IgD-negative memory B cell (primary cell): ENCODE results near the gene OR9A2. TPM values are rescaled to one million over a fixed set of nuclear protein-coding genes. Genes with fewer than 3 reads are reported as not detected.
"Not testable (repeated sequence)": the region's sequence is repeated elsewhere in the genome, so short reads cannot be mapped to it uniquely, and the experiment has no call there.

Experiments
- H3K27ac Mint-ChIP-seq, 3 donors: one replicate each; pipeline ENCODE4 v1.8.0; 2020 to 2022; ENCODE audit warnings: mild to moderate bottlenecking in 3 of 3, mixed read lengths in 3 of 3, moderate library complexity in 1 of 3
- H3K27me3 Mint-ChIP-seq: one replicate; pipeline ENCODE4 v1.8.0; 2021; ENCODE audit warnings: mixed read lengths
- H3K36me3 Mint-ChIP-seq: one replicate; pipeline ENCODE4 v1.8.0; 2020; ENCODE audit warnings: mild to moderate bottlenecking, mixed read lengths
- H3K4me1 Mint-ChIP-seq, 3 donors: one replicate each; pipeline ENCODE4 v1.8.0; 2020 to 2022; ENCODE audit warnings: mixed read lengths in 3 of 3, mild to moderate bottlenecking in 1 of 3
- H3K4me3 Mint-ChIP-seq, 4 donors: one replicate each; pipeline ENCODE4 v1.8.0; 2020 to 2022; ENCODE audit warnings: mild to moderate bottlenecking in 4 of 4, mixed read lengths in 4 of 4, moderate library complexity in 3 of 4
- H3K9me3 Mint-ChIP-seq, 3 donors: one replicate each; pipeline ENCODE4 v1.8.0; 2020 to 2021; ENCODE audit warnings: mixed read lengths in 3 of 3, mild to moderate bottlenecking in 1 of 3
- polyA plus RNA-seq: library from polyadenylated mRNA; unstranded; fragments of 300-500 nt; fragmentation: Illumina TruSeq; gene quantifications from one replicate; pipeline ENCODE4 v1.2.3, GENCODE V29; 2021

The OR9A2 gene
- polyA plus RNA-seq, 1 donor from 2014 or later: not detected

DNA sequence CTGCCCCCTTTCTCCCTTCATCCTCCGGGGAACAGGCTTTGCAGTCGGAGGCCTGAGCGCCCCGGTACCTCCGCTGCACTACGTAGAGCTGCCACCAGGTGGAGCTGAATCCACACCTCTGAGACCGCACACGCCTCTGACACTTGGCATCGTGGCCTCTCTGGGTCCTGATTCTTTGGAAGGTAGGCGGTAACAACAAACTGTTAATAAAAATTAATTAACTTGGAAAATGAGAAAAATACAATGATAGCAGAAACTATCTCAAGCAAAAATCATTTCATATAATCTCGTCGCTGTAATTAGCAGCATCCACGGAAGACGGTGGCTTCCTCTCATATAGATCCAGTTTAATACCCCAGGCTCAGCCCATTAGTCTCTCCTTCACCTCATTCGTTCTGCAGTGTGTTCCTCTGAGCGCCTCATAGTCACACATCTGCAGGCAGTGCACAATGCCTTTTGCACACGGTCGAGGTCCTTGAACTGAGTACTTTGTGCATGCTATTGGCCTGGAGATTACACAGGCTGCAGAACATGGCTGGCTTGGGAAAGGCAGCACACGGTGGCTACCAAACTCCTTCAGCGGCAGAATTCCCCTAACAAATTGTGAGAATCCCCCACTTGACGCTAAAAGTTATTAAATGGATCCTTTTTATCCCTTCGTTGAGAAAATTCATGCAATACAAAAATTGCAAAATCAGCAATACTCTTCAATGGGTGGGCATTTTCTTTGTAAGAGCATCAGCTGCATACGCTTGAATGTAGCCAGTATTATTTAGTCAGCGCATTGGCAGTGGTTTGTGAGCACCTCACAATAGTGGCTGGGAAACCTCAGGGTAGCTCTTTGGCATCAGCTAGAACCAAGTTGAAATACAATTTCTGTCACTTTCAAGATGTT lies 18.7 kb downstream of the OR9A2 start:
- Mint-ChIP-seq H3K4me3 (peak overlapping the region in 1 of 4 donors; percentile 41), H3K36me3 (peaks cover 2% of the 10 kb centered on the region), H3K4me1 (peaks cover 18 to 33% (median 29%) of the 10 kb centered on the region in 3 donors), H3K27me3 (peaks cover 2% of the 10 kb centered on the region), H3K9me3 (peaks cover 0 to 2% (median 0%) of the 10 kb centered on the region in 3 donors), H3K27ac (peak overlapping the region in 1 of 3 donors; percentile 41)

DNA sequence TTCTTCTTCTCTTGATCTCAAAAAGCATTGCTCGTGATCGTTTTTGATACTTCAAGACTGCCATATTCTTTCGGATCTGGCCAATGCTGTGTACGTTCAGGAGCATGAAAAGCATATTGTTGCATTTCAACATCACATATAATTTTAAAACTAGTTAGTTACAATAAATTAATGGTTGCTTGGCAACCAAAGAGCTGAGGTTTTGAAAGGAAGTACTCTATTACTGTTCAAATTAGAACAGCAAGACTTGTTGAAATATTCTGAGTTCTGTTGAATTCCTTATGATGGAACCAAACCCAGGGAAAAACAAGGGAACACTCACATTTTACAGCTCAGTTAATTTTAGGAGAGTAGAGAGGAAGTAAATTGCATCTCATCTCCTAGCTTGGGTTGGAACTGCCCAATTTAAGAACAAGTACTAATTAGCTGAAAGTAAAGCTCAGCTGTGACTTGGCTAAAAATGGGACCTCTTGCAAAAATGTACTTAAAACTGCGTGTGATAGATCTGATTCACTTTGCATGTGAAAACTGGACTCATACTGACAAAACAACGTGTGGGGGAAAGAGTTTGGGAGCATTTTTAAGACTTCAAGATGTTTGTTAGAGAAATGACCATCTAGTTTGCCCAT lies 21.2 kb downstream of the OR9A2 start:
- peaks cover 14 to 23% (median 21%) of the 10 kb centered on the region in 3 donors for H3K4me1 Mint-ChIP-seq
- peaks cover 2% of the 10 kb centered on the region for H3K27me3 Mint-ChIP-seq
- H3K27ac Mint-ChIP-seq: no peak overlapping the region
- no peaks in the 10 kb centered on the region for H3K9me3 Mint-ChIP-seq
- peaks cover 2% of the 10 kb centered on the region for H3K36me3 Mint-ChIP-seq
- no peak overlapping the region for H3K4me3 Mint-ChIP-seq

- H3K27me3 Mint-ChIP-seq: peaks cover 2% of the 10 kb centered on the region
- peak overlapping the region in 3 of 4 donors; percentile 77 to 89 (median 86) for H3K4me3 Mint-ChIP-seq
- peaks cover 10 to 14% (median 13%) of the 10 kb centered on the region in 3 donors for H3K4me1 Mint-ChIP-seq
- H3K27ac Mint-ChIP-seq: no peak overlapping the region
- H3K9me3 Mint-ChIP-seq: no peaks in the 10 kb centered on the region
- peaks cover 2% of the 10 kb centered on the region for H3K36me3 Mint-ChIP-seq
These were observed 23.4 kb downstream of the OR9A2 start for GRCh38 chr7:143003393-143004051.

- Mint-ChIP-seq H3K4me1 (peaks cover 6 to 8% (median 8%) of the 10 kb centered on the region in 3 donors), H3K36me3 (peaks cover 1% of the 10 kb centered on the region), H3K9me3 (no peaks in the 10 kb centered on the region), H3K27me3 (peaks cover 2% of the 10 kb centered on the region), H3K4me3 (peak overlapping the region in 3 of 4 donors; percentile 77 to 89 (median 86)), H3K27ac (no peak overlapping the region)
These were observed 24.0 kb downstream of the OR9A2 start for GRCh38 chr7:143002898-143003297.

DNA sequence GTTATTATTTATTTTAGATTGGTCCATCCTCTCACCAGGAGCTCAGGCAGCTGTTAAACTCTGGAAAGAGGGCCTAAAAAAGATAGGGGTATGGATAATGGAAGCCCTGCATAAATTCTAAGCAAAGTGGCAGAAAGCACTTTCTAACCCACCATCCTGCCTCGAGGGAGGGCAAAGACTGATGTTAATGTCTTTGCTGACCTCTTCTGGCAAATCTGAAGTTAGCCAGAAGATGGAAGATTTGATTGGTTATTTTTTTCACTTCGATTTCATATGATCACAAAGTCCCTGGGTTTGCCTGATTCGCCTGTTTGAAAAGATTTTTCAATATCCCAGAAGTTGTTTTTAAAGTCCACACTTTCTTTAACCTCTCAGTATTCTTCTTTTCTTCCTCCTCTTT lies 24.8 kb downstream of the OR9A2 start:
- Mint-ChIP-seq H3K4me3 (no peak overlapping the region), H3K9me3 (no peaks in the 10 kb centered on the region), H3K27me3 (no peaks in the 10 kb centered on the region), H3K4me1 (peaks cover 4 to 6% (median 6%) of the 10 kb centered on the region in 3 donors), H3K27ac (no peak overlapping the region), H3K36me3 (no peaks in the 10 kb centered on the region)

- H3K4me1 Mint-ChIP-seq: peaks cover 6 to 9% (median 6%) of the 10 kb centered on the region in 3 donors
- H3K9me3 Mint-ChIP-seq: no peaks in the 10 kb centered on the region
- no peaks in the 10 kb centered on the region for H3K27me3 Mint-ChIP-seq
- H3K27ac Mint-ChIP-seq: no peak overlapping the region
- H3K36me3 Mint-ChIP-seq: no peaks in the 10 kb centered on the region
- H3K4me3 Mint-ChIP-seq: no peak overlapping the region
These were observed 26.3 kb downstream of the OR9A2 start for GRCh38 chr7:143000648-143001047.

DNA sequence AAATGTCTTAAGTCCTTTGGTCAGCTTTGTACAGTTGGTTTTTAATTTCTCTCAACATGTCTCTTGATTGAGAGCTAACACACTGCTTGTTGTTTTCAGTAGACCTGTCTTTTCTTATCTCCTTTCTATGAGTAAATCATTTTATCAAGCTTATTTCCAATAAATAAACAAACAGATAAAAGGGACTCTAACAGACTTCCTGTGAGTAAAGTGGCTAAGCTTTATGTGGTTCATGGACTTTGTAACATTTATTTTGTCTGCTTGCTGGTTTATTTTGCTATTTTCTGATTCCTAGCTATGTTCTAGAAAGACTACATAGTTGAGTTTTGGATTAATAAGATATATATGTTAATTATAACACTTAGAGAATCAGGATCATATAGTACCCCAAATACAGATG lies 27.1 kb downstream of the OR9A2 start:
- Mint-ChIP-seq H3K27ac (no peak overlapping the region), H3K27me3 (no peaks in the 10 kb centered on the region), H3K4me3 (no peak overlapping the region), H3K36me3 (no peaks in the 10 kb centered on the region), H3K4me1 (peaks cover 6 to 12% (median 9%) of the 10 kb centered on the region in 3 donors), H3K9me3 (no peaks in the 10 kb centered on the region)

- no peaks in the 10 kb centered on the region for H3K27me3 Mint-ChIP-seq
- no peaks in the 10 kb centered on the region for H3K9me3 Mint-ChIP-seq
- no peaks in the 10 kb centered on the region for H3K36me3 Mint-ChIP-seq
- H3K27ac Mint-ChIP-seq: no peak overlapping the region
- peaks cover 6 to 12% (median 9%) of the 10 kb centered on the region in 3 donors for H3K4me1 Mint-ChIP-seq
- H3K4me3 Mint-ChIP-seq: no peak overlapping the region
These were observed 28.0 kb downstream of the OR9A2 start for GRCh38 chr7:142998966-142999365.

- Mint-ChIP-seq H3K4me3 (no peak overlapping the region), H3K36me3 (no peaks in the 10 kb centered on the region), H3K27me3 (no peaks in the 10 kb centered on the region), H3K4me1 (peaks cover 0 to 7% (median 6%) of the 10 kb centered on the region in 3 donors), H3K27ac (no peak overlapping the region), H3K9me3 (no peaks in the 10 kb centered on the region)
These were observed 29.4 kb downstream of the OR9A2 start for GRCh38 chr7:142997456-142997989.

DNA sequence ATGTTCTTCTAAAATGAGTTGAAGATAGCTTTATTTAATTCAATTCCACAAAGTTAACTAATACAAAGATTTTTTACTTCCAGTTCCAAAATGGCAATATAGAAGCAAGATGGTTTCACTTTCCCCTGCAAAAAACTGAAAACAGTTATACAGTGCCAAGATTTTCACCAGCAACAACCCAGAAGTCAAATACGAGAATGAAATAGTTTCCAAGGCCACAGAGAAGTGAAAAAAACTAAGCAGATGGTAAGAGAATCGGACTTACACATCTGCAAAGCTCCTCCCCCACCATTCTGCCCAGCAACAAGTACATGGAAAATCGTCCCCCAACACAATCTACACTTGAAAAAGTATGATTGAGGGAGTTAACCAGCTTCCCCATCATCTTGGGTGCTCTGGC lies 34.5 kb downstream of the OR9A2 start:
- Mint-ChIP-seq H3K27me3 (peaks cover 3% of the 10 kb centered on the region), H3K36me3 (peaks cover 2% of the 10 kb centered on the region), H3K4me1 (peaks cover 0 to 7% (median 6%) of the 10 kb centered on the region in 3 donors), H3K9me3 (peaks cover 0 to 2% (median 0%) of the 10 kb centered on the region in 3 donors), H3K4me3 (no peak overlapping the region), H3K27ac (no peak overlapping the region)

DNA sequence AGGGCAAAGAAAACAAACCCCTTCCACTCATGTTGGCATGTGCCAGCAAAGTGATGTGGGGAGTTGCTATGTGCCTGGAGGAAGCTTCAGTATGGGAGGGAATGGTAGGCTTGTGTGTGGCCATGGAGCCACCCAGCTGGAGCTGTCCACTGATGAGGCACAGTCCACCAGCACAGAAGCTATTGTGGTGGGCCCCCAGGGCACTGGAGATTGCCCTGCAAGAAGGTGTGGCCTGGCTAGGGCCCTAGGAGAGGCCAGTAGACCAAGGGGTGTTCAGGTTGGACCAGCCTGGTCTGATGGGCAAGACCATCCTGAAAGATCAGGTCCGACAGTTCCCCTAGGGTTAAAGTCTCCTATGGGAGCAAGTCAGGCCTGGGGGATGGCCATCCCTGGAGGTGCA lies 42.6 kb downstream of the OR9A2 start:
- H3K27ac Mint-ChIP-seq: no peak overlapping the region
- H3K4me3 Mint-ChIP-seq: no peak overlapping the region
- peaks cover 8% of the 10 kb centered on the region for H3K27me3 Mint-ChIP-seq
- H3K4me1 Mint-ChIP-seq: no peaks in the 10 kb centered on the region
- peaks cover 1 to 10% (median 9%) of the 10 kb centered on the region in 3 donors for H3K9me3 Mint-ChIP-seq
- peaks cover 7% of the 10 kb centered on the region for H3K36me3 Mint-ChIP-seq

- Mint-ChIP-seq H3K27me3 (peaks cover 8% of the 10 kb centered on the region), H3K4me3 (no peak overlapping the region), H3K27ac (no peak overlapping the region), H3K36me3 (peaks cover 7% of the 10 kb centered on the region), H3K9me3 (peaks cover 1 to 11% (median 10%) of the 10 kb centered on the region in 3 donors), H3K4me1 (no peaks in the 10 kb centered on the region)
These were observed 43.1 kb downstream of the OR9A2 start for GRCh38 chr7:142983825-142984224.

DNA sequence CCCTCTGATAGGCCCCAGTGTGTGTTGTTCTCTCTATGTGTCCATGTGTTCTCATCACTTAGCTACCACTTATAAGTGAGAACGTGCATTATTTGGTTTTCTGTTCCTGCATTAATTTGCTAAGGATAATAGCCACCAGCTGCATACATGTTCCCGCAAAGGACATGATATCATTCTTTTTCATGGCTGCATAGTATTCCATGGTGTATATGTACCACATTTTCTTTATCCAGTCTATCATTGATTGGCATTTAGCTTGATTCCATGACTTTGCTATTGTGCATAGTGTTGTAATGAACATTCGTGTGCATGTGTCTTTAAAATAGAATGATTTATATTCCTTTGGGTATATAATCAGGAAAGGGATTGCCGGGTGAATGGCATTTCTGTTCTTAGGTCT lies 48.5 kb downstream of the OR9A2 start:
- not testable (repeated sequence) for H3K36me3 Mint-ChIP-seq, H3K4me3 Mint-ChIP-seq, H3K4me1 Mint-ChIP-seq, H3K27me3 Mint-ChIP-seq, H3K27ac Mint-ChIP-seq
- peaks cover 3 to 17% (median 14%) of the 10 kb centered on the region in 3 donors for H3K9me3 Mint-ChIP-seq
